HEK293T (cell line): ENCODE data around the gene NAGS.

Experiments
- CTCF ChIA-PET: fragments of 350-600 bp; formaldehyde crosslinking; extraction: SDS; loops from one replicate; lab custom pipeline; 2021; ENCODE audit warnings: antibody characterized with exemption, inconsistent platforms; lab: Yijun Ruan, JAX
- POLR2A ChIA-PET: fragments of 350-600 bp; formaldehyde crosslinking; extraction: SDS; loops from one replicate; lab custom pipeline; 2020; ENCODE audit warnings: antibody characterized with exemption, inconsistent platforms; lab: Yijun Ruan, JAX
- DNase-seq: peaks from one replicate; pipeline ENCODE4 v3.0.0; 2012; ENCODE audit warnings: mixed read lengths; ENCODE audit errors: extremely low spot score
- BHLHE40 ChIP-seq: fragments of 450-650 bp; IDR thresholded peaks from 2 replicates; pipeline ENCODE4 v1.6.1; 2016; ENCODE audit warnings: mild to moderate bottlenecking, moderate library complexity, borderline replicate concordance
- FOXA1 ChIP-seq: fragments of 450-650 bp; IDR thresholded peaks from 2 replicates; pipeline ENCODE4 v1.6.1; 2016; ENCODE audit warnings: mild to moderate bottlenecking
- FOXK2 ChIP-seq: fragments of 450-650 bp; IDR thresholded peaks from 2 replicates; pipeline ENCODE4 v1.6.1; 2016; ENCODE audit warnings: mild to moderate bottlenecking
- NFRKB ChIP-seq: fragments of 450-650 bp; IDR thresholded peaks from 2 replicates; pipeline ENCODE4 v1.6.1; 2016; ENCODE audit warnings: mild to moderate bottlenecking, moderate library complexity

The NAGS gene

GRCh38 chr17:44053125-44053872 is 48.9 kb downstream of the NAGS start:
- POLR2A ChIA-PET: interaction anchor here (1.3 kb wide), 1 partner anchor 10 kb away, joined by 3 read pairs; no protein-coding TSS in a partner anchor
- no peak for TF ChIP-seq BHLHE40
- TF ChIP-seq FOXA1: no peak
- TF ChIP-seq NFRKB: no peak
- TF ChIP-seq FOXK2: no peak
- DNase-seq: no peak
- CTCF ChIA-PET: no interaction called here
